GM21360 (cell line): Measurements from ENCODE around the gene ZNF837.

ENCODE experiments used
- ATAC-seq: cut with Tn5 transposase; IDR thresholded peaks from one replicate; pipeline ENCODE4 v1.9.1; 2021; ENCODE audit warnings: mild to moderate bottlenecking, moderate library complexity; ENCODE audit not compliant: unreplicated experiment

Gene ZNF837

GRCh38 chr19:58325311-58326022 lies 55.4 kb downstream of the ZNF837 start:
- ATAC-seq = no peak

GRCh38 chr19:58319241-58319640 lies 61.6 kb downstream of the ZNF837 start:
- ATAC-seq = no peak

- ATAC-seq = no peak
Observed at GRCh38 chr19:58318297-58318696, 62.5 kb downstream of the ZNF837 start.
